Sciatic nerve (tissue), 2 donors: Measurements from ENCODE around the gene DNAH1. TPM values are rescaled to one million over a fixed set of nuclear protein-coding genes. Genes with fewer than 3 reads are reported as not detected.
A peak's percentile ranks its signal among the peaks of the same experiment; 100 is the strongest.
"Not testable (repeated sequence)": the region's sequence is repeated elsewhere in the genome, so short reads cannot be mapped to it uniquely, and the experiment has no call there.

ENCODE experiments used
- ATAC-seq: fragments of 200-7000 bp; cut with Tn5 transposase; one replicate; pipeline ENCODE4 v1.9.1; 2020; ENCODE audit warnings: mild to moderate bottlenecking, moderate library complexity
- DNase-seq: peaks from one replicate; pipeline ENCODE4 v3.0.0-alpha.2; 2020; ENCODE audit warnings: low spot score
- intact Hi-C: fragments of 100-400 bp; cut with DNase I; formaldehyde crosslinking; loops from one replicate; pipeline ENCODE4 v1.14.2; 2022
- total RNA-seq: library from RNA; stranded (reverse); fragmentation: NEBNext Ultra II Directional; extraction: Animal tissue kit (Norgen Biotek cat#: 25700); gene quantifications from one replicate; pipeline ENCODE4 v1.2.1, GENCODE V29; 2021
- donor health status: DM: no; HTN: no; CAD: no.
- donor health status: DM: no; HTN: no; CAD: no.

The DNAH1 gene
- total RNA-seq, 1 donor from 2014 or later = 20.1 TPM

DNA sequence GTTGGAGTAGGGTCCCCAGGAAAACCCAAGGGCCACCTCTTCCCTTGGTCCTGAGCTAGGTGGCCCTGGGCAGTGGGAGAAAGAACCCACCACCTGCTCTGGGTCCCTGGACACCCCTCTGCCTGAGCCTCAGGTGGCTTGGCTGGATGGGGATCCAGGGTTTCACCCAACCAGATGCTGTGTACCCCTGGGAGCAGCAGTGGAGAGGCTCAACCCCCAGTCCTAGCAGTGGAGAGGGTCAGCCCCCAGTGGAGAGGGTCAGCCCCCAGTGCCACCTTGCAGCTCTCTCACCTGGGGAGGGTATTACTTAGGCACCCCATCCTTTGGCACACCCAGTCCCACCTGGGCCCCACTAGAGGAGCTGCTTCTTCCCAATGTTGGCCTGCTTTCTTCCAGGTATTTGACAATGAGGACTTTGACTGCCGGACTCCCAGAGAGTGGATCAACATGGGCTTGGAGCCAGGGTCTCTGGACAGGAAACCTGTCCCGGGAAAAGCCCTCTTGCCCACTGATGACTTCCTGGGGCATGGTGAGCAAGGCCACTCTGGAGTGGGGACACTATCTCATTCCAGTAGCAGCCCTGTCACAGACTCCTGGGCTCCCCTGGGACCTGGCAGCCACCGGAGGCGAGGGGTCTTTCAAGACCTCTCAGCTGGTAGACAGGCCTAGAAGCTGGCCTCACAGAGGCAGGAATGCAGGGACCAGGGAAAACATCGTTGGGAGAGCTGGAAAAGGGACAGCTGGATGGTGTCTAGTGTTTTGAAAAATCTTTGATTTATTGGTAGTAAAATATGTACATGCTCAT, 11.6 kb downstream of the DNAH1 start:
- intact Hi-C loops = no loop called here
- ATAC-seq (no peak), DNase-seq (no peak)

DNA sequence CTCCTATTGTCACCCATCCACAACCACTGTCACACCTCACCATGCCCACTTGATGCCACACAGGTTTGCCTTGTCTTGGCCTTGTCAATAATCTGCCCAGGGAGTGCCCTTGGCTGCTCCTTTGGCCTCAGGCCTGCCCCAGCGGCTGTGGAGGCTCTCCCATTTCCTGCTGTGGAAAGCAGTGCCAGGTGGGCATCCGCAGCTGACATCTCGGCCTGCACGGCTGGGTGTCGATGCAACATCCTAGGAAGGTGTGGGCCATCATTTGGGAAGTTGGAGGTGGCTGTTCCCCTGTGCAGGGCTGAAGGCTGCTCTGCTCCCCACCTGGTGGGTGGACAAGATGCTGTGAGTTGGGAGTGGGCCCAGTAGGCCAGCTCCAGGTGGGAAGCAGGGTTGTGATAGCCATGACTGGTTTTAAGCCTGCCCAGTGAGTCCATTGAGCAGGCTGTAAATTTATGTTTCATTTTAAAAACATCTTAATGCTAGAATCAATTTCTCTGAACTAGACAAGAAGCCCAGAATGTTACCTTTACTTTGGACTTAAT, 12.5 kb downstream of the DNAH1 start:
- intact Hi-C loops = no loop called here
- DNase-seq (no peak), ATAC-seq (no peak)

DNA sequence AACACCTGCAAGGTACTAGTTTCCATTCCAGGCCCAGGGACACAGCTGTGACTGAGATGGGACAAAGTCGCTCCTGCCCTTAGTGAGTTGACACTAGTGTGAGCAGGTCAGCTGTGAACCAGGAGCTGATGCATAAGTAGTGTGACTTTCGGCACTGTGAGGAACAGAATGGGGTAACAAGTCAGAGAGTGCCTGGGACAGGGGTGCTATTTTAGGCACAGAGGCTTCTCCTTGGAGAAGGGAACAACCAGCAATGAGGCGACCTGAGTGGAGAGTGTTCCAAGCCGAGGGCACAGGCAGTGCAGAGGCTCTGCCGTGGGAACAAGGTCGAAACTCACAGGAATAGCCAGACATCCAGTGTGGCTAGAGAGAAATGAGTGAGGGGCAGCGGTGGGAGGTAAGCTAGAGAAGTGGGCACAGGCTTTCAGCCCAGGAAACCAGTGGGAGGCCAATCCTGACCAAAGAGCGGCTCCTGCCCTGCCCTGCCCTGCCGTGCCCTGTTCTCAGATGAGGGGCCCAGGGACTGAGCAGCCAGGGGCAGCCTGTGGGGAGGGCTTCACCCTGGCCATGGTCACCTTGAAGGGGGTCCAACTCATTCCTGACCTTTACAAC, 14.2 kb downstream of the DNAH1 start:
- no peak for DNase-seq
- ATAC-seq = no peak
- intact Hi-C loops = no loop called here

- intact Hi-C loops = no loop called here
- DNase-seq (no peak), ATAC-seq (no peak)
Observed at GRCh38 chr3:52331091-52331490, 15.0 kb downstream of the DNAH1 start.

DNA sequence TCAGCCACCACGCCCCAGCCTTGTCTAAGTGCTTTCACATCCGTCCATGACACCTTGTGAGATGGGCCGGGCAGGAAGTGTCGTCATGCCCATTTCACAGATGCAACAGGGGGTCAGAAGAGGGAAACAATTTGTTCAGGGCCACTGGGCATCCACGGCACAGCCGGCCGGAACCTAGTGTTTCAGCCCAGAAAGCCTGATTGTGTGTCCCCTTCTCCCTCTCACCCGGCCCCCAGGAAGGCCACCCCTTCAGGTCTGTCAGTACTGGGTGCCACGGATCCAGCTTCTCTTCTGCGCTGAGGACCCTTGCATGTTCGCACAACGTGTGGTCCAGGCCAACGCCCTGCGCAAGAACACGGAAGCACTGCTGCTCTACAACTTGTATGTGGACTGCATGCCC, 15.8 kb downstream of the DNAH1 start:
- ATAC-seq (no peak), DNase-seq (no peak)
- intact Hi-C loops = no loop called here

DNA sequence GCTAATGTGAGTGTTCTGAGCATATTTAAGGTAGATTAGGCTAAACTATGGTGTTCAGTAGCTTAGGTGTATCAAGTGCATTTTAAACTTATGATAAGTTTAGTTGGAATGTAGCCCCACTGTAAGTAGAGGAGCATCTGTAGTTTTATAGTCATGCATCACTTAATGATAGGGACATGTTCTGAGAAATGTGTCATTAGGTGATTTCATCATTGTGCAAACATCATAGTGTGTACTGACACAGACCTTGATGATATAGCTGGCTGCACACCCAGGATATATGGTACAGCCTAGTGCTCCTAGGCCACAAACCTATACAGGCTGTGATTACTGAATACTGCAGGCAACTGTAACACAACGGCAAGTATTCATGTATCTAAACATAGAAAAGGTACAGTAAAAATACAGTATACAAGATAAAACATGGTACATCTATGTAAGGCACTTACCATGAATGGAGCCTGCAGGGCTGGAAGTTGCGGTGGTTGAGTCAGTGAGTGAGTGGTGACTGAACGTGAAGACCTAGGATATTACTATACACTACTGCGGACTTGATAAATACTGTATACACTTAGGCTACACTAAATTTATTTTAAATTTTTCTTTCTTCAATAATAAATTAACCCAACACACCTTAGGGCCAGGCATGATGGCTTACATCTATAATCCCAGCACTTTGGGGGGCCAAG, 17.9 kb downstream of the DNAH1 start:
- DNase-seq (no peak), ATAC-seq (no peak)
- intact Hi-C loops = no loop called here

DNA sequence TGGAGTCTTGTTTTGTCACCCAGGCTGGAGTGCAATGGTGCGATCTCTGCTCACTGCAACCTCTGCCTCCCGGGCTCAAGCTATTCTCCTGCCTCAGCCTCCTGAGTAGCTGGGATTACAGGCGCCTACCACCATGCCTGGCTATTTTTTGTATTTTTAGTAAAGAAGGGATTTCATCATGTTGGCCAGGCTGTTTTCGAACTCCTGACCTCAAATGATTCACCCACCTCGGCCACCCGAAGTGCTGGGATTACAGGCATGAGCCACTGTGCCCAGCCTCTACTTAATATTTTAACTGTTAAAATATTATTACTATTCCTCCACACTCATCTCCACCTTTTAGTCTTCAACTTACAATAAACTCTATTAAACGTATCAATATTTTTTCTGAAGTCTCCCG, 22.0 kb downstream of the DNAH1 start:
- not testable (repeated sequence) for DNase-seq, ATAC-seq
- intact Hi-C loops = loop anchor here (5.0 kb wide), 1 partner anchor 106 kb away; no protein-coding TSS in a partner anchor

DNA sequence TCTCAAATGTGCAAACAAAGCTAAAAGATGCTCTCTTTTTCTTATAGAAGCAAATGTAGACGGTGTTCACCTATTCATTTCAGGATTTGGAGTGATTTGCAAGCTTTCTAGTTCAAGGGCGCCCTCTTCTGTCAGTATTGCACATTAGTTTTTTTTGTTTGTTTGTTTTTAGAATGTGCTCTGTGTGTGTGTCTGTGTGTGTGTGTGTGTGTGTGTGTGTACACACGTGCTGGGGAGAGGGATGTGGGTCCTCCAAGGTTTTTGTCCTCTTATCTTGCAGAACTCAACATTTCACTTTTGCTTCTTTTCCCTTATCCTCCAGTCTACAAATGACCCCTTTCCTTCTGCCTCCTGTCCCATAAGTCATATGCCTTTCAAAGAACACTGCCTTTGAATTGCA, 23.5 kb downstream of the DNAH1 start:
- ATAC-seq (peak; percentile 67), DNase-seq (no peak)
- intact Hi-C loops = loop anchor here (5.0 kb wide), 2 partner anchors 107 to 337 kb away; no protein-coding TSS in a partner anchor

GRCh38 chr3:52341123-52341522, 25.0 kb downstream of the DNAH1 start:
- intact Hi-C loops = loop anchor here (5.0 kb wide), 1 partner anchor 339 kb away; no protein-coding TSS in a partner anchor
- DNase-seq = no peak
- ATAC-seq = no peak

- DNase-seq (no peak), ATAC-seq (no peak)
- intact Hi-C loops = loop anchor here (5.0 kb wide), 1 partner anchor 342 kb away; no protein-coding TSS in a partner anchor
Observed at GRCh38 chr3:52343946-52344600, 28.0 kb downstream of the DNAH1 start.

GRCh38 chr3:52345521-52346109, 29.5 kb downstream of the DNAH1 start:
- ATAC-seq (no peak), DNase-seq (no peak)
- intact Hi-C loops = no loop called here

GRCh38 chr3:52346623-52347530, 30.8 kb downstream of the DNAH1 start:
- DNase-seq = no peak
- intact Hi-C loops = no loop called here

GRCh38 chr3:52347716-52348635, 31.9 kb downstream of the DNAH1 start:
- ATAC-seq (no peak), DNase-seq (no peak)
- intact Hi-C loops = no loop called here

More at GRCh38 chr3:52346623-52347530, 30.8 kb downstream of the DNAH1 start:
- peak; percentile 16 for ATAC-seq

GRCh38 chr3:52349131-52349530, 33.0 kb downstream of the DNAH1 start:
- ATAC-seq (no peak), DNase-seq (no peak)
- intact Hi-C loops = no loop called here

- DNase-seq (no peak), ATAC-seq (no peak)
- intact Hi-C loops = no loop called here
Observed at GRCh38 chr3:52349611-52350395, 33.7 kb downstream of the DNAH1 start.

GRCh38 chr3:52350416-52350815, 34.3 kb downstream of the DNAH1 start:
- DNase-seq = no peak
- intact Hi-C loops = no loop called here
- no peak for ATAC-seq
